ENCODE data around the gene MTMR2.

Gene MTMR2

GRCh38 chr11:95795627-95796295, 128.1 kb downstream of the MTMR2 start:
- ATAC-seq, result no peak
- no peak for TF ChIP-seq PPARA (CRISPR knock-in tag; IDR thresholded peaks at IDR 0.05; ENCODE audit: borderline replicate concordance)
- TF ChIP-seq TCF4 (CRISPR knock-in tag; IDR thresholded peaks at IDR 0.05; ENCODE audit: borderline replicate concordance), result no peak
- no peak for TF ChIP-seq ARNTL (CRISPR knock-in tag; IDR thresholded peaks at IDR 0.05; ENCODE audit: borderline replicate concordance, low read depth)
- no peak for TF ChIP-seq ESRRG (CRISPR knock-in tag; IDR thresholded peaks at IDR 0.05)
- TF ChIP-seq CREB5 (CRISPR knock-in tag; IDR thresholded peaks at IDR 0.05; ENCODE audit: low read depth), result no peak
- TF ChIP-seq PATZ1 (CRISPR knock-in tag; IDR thresholded peaks at IDR 0.05; ENCODE audit: borderline replicate concordance), result no peak
- no peak for TF ChIP-seq ZNF70 (CRISPR knock-in tag; IDR thresholded peaks at IDR 0.05)
- no peak for TF ChIP-seq TSHZ2 (CRISPR knock-in tag; IDR thresholded peaks at IDR 0.05)
- TF ChIP-seq POU6F1 (CRISPR knock-in tag; IDR thresholded peaks at IDR 0.05; ENCODE audit: borderline replicate concordance, low read depth), result no peak
- TF ChIP-seq ZC3H10 (CRISPR knock-in tag; IDR thresholded peaks at IDR 0.05), result no peak
- no peak for TF ChIP-seq SNAI2 (CRISPR knock-in tag; IDR thresholded peaks at IDR 0.05)
- TF ChIP-seq TOX (CRISPR knock-in tag; IDR thresholded peaks at IDR 0.05; ENCODE audit: borderline replicate concordance), result no peak
- no peak for TF ChIP-seq ZFP3 (CRISPR knock-in tag; IDR thresholded peaks at IDR 0.05)
- no peak for TF ChIP-seq GLIS3 (CRISPR knock-in tag; IDR thresholded peaks at IDR 0.05)
- TF ChIP-seq ISL1 (CRISPR knock-in tag; IDR thresholded peaks at IDR 0.05), result no peak

DNA sequence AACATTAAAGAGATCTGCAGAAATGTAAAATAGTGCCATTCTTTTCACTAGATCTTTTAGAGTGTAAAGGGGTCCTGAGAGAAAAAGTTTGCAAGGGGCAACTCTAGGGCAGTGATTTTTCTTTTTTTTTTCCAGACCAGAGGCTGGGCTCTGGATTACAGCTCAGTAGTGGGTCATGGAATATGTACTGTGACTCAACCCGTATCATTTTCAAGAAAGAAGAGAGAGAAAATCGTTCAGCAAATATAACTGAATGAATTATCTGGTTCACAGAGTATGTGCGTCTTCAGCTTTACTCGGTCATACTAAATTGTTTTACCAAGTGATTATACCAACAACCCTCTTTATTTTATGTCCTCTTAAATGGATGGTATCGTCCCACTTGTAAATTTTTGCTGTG, 129.8 kb downstream of the MTMR2 start:
- TF ChIP-seq RARB (CRISPR knock-in tag; IDR thresholded peaks at IDR 0.05) (no peak), CSDC2 (CRISPR knock-in tag; IDR thresholded peaks at IDR 0.05) (no peak), ZNF565 (CRISPR knock-in tag; conservative IDR thresholded peaks at IDR 0.05; ENCODE audit: low read depth) (no peak), TOX (CRISPR knock-in tag; IDR thresholded peaks at IDR 0.05; ENCODE audit: borderline replicate concordance) (no peak), TCF4 (CRISPR knock-in tag; IDR thresholded peaks at IDR 0.05; ENCODE audit: borderline replicate concordance) (no peak), TSHZ2 (CRISPR knock-in tag; IDR thresholded peaks at IDR 0.05) (no peak), PPARA (CRISPR knock-in tag; IDR thresholded peaks at IDR 0.05; ENCODE audit: borderline replicate concordance) (no peak), ZFP30 (CRISPR knock-in tag; IDR thresholded peaks at IDR 0.05) (no peak), ARNTL (CRISPR knock-in tag; IDR thresholded peaks at IDR 0.05; ENCODE audit: borderline replicate concordance, low read depth) (no peak)
- TF ChIP-seq, protein P1, sequence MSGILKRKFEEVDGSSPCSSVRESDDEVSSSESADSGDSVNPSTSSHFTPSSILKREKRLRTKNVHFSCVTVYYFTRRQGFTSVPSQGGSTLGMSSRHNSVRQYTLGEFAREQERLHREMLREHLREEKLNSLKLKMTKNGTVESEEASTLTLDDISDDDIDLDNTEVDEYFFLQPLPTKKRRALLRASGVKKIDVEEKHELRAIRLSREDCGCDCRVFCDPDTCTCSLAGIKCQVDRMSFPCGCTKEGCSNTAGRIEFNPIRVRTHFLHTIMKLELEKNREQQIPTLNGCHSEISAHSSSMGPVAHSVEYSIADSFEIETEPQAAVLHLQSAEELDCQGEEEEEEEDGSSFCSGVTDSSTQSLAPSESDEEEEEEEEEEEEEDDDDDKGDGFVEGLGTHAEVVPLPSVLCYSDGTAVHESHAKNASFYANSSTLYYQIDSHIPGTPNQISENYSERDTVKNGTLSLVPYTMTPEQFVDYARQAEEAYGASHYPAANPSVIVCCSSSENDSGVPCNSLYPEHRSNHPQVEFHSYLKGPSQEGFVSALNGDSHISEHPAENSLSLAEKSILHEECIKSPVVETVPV (CRISPR knock-in tag; IDR thresholded peaks at IDR 0.05), result no peak
- no peak for ATAC-seq
